Endothelial cell of umbilical vein (primary cell): ENCODE data around the gene TAS1R2. TPM values are rescaled to one million over a fixed set of nuclear protein-coding genes. Genes with fewer than 3 reads are reported as not detected.

Experiments used
- BruUV-seq: library from RNA; stranded (reverse); fragments of 400-500 nt; replicated peaks from 2 replicates; lab custom pipeline; 2021; lab: Mats Ljungman, UMichigan
- CTCF ChIA-PET: fragments of 300-600, 350-600 bp; sonication (Branson Sonifier 250); formaldehyde crosslinking; loops from one replicate; lab custom pipeline; 2021; ENCODE audit warnings: antibody characterized with exemption, inconsistent platforms; lab: Charles Lee
- POLR2A ChIA-PET: fragments of 300-600, 350-600 bp; sonication (Branson Sonifier 250); formaldehyde crosslinking; loops from one replicate; lab custom pipeline; 2021; ENCODE audit warnings: antibody characterized with exemption, inconsistent platforms; lab: Charles Lee
- DNase-seq: peaks from one replicate; pipeline ENCODE4 v3.0.0-alpha.2; 2011; ENCODE audit warnings: low read depth, low spot score
- FAIRE-seq: peaks from 2 replicates; lab custom pipeline; 2011; peaks lifted over from hg19 to GRCh38; lab: Jason Lieb, UNC
- H2AFZ ChIP-seq: 2 replicates; pipeline ENCODE4 v1.6.0; 2012; ENCODE audit warnings: low read depth, low read length, control low read depth, inconsistent platforms
- H3K27ac ChIP-seq: 2 replicates; pipeline ENCODE4 v1.5.1; 2011; ENCODE audit warnings: low read depth, mild to moderate bottlenecking, control low read depth, low read length, moderate library complexity; ENCODE audit not compliant: insufficient read depth
- H3K27me3 ChIP-seq, 2 experiments: 2 replicates each; pipeline versions ENCODE4 v1.6.0 to v1.6.1; 2011; ENCODE audit warnings: low read length in 2 of 2, mixed read lengths in 1 of 2; ENCODE audit not compliant: control insufficient read depth in 2 of 2, insufficient read depth in 2 of 2
- H3K36me3 ChIP-seq, 2 experiments: 2 replicates in 1 of 2; 3 replicates in 1 of 2; pipeline ENCODE4 v1.5.1; 2011; ENCODE audit warnings: low read length in 2 of 2, mild to moderate bottlenecking in 1 of 2, moderate library complexity in 1 of 2; ENCODE audit not compliant: control insufficient read depth in 2 of 2, insufficient read depth in 2 of 2; ENCODE audit errors: extremely low read depth in 1 of 2
- H3K4me1 ChIP-seq: 3 replicates; pipeline ENCODE4 v1.5.1; 2011; ENCODE audit warnings: mild to moderate bottlenecking, low read length; ENCODE audit not compliant: control insufficient read depth, insufficient read depth; ENCODE audit errors: extremely low read depth
- H3K4me2 ChIP-seq: 2 replicates; pipeline ENCODE4 v1.6.1; 2011; ENCODE audit warnings: low read length, control low read depth, mixed read lengths; ENCODE audit not compliant: insufficient read depth
- H3K4me3 ChIP-seq, 3 experiments: fragments of 200-600 bp in 1 of 3; sonication (generic), shearing (Covaris generic) in 1 of 3; replicated peaks in 1 of 3; 2 replicates each; pipeline ENCODE4 v1.5.1; 2011 to 2016; ENCODE audit warnings: control low read depth in 3 of 3, low read length in 3 of 3, mild to moderate bottlenecking in 2 of 3, inconsistent platforms in 1 of 3, low read depth in 1 of 3, moderate library complexity in 1 of 3; ENCODE audit not compliant: insufficient read depth in 1 of 3
- H3K79me2 ChIP-seq: 2 replicates; pipeline ENCODE4 v1.6.0; 2012; ENCODE audit warnings: low read length, inconsistent platforms; ENCODE audit not compliant: control insufficient read depth, insufficient read depth
- H3K9ac ChIP-seq: replicated peaks from 2 replicates; pipeline ENCODE3; 2011; ENCODE audit warnings: low read length, control low read depth; ENCODE audit not compliant: insufficient read depth; ENCODE audit errors: extremely low read depth
- H3K9me1 ChIP-seq: replicated peaks from 3 replicates; pipeline ENCODE4 v1.6.0; 2011; ENCODE audit warnings: mild to moderate bottlenecking, low read length; ENCODE audit not compliant: control insufficient read depth, insufficient read depth; ENCODE audit errors: extremely low read depth
- H3K9me3 ChIP-seq: replicated peaks from 2 replicates; pipeline ENCODE4 v1.5.1; 2012; ENCODE audit warnings: low read length, inconsistent platforms; ENCODE audit not compliant: control insufficient read depth, insufficient read depth
- H4K20me1 ChIP-seq: replicated peaks from 2 replicates; pipeline ENCODE3; 2011; ENCODE audit warnings: mild to moderate bottlenecking, low read length; ENCODE audit not compliant: control insufficient read depth, insufficient read depth; ENCODE audit errors: extremely low read depth
- EZH2 ChIP-seq: IDR thresholded peaks from 2 replicates; pipeline ENCODE4 v1.6.1; 2012; ENCODE audit warnings: borderline replicate concordance, low read depth, mild to moderate bottlenecking, moderate library complexity, low read length, inconsistent platforms; ENCODE audit not compliant: severe bottlenecking
- FOS ChIP-seq: IDR thresholded peaks from 2 replicates; pipeline ENCODE4 v1.6.1; 2011; ENCODE audit warnings: mild to moderate bottlenecking, low read length, moderate library complexity, borderline replicate concordance; ENCODE audit not compliant: insufficient read depth
- GATA2 ChIP-seq: IDR thresholded peaks from 2 replicates; pipeline ENCODE4 v1.7.0; 2011; ENCODE audit warnings: low read depth, mild to moderate bottlenecking, moderate library complexity, mixed read lengths, low read length; ENCODE audit not compliant: insufficient read length, insufficient read depth
- JUN ChIP-seq: IDR thresholded peaks from 2 replicates; pipeline ENCODE4 v1.6.1; 2011; ENCODE audit warnings: borderline replicate concordance, low read depth; ENCODE audit not compliant: insufficient read length, insufficient read depth
- MYC ChIP-seq: IDR thresholded peaks from one replicate; pipeline ENCODE4 v1.6.1; 2011; ENCODE audit warnings: mild to moderate bottlenecking, low read depth, low read length
- POLR2A ChIP-seq: IDR thresholded peaks from 2 replicates; pipeline ENCODE4 v1.6.1; 2012; ENCODE audit warnings: low read depth, mild to moderate bottlenecking, control low read depth, low read length
- POLR2AphosphoS5 ChIP-seq: IDR thresholded peaks from 2 replicates; pipeline ENCODE4 v1.6.1; 2012; ENCODE audit warnings: low read depth, mild to moderate bottlenecking, control low read depth, low read length, moderate library complexity; ENCODE audit not compliant: insufficient read depth
- dilution Hi-C: fragments of 300-500 bp; cut with MboI; formaldehyde crosslinking; loops from one replicate; pipeline ENCODE4 v1.15.0; 2019; ENCODE audit warnings: low sequenced_read_pairs; ENCODE audit not compliant: extremely low pct_ligation_motif_present
- intact Hi-C: fragments of 100-400 bp; cut with micrococcal nuclease; formaldehyde crosslinking; loops from one replicate; pipeline ENCODE4 v1.10.0; 2022
- polyA plus RNA-seq, 4 experiments: library from polyadenylated mRNA; depleted of rRNA in 3 of 4; stranded (reverse) in 3 of 4; unstranded in 1 of 4; fragments of >200 nt; gene quantifications; 2 replicates each; pipeline versions ENCODE4 v1.2.1 to v1.2.3, GENCODE V29; 2011 to 2012; ENCODE audit warnings: missing spikeins in 1 of 4
- total RNA-seq: library from RNA; stranded (reverse); gene quantifications from 2 replicates; pipeline ENCODE4 v1.2.3, GENCODE V29; 2021
- TF ChIP-seq, protein P1 (sequence below): IDR thresholded peaks from 2 replicates; pipeline ENCODE4 v1.6.1; 2011; ENCODE audit not compliant: insufficient read depth, insufficient read length
- TF ChIP-seq, protein P2 (sequence below), 2 donors: IDR thresholded peaks; 1 replicate in 1 of 2; 2 replicates in 1 of 2; pipeline ENCODE4 v1.5.1; 2011; ENCODE audit warnings: low read length in 2 of 2, mild to moderate bottlenecking in 2 of 2, moderate library complexity in 2 of 2, control low read depth in 1 of 2, inconsistent platforms in 1 of 2, low read depth in 1 of 2; ENCODE audit not compliant: insufficient read depth in 1 of 2; ENCODE audit errors: extremely low read depth in 1 of 2

TAS1R2 gene
- total and polyA plus RNA-seq, 2 donors (not counting 3 experiments of a cell fraction or from before 2014, with no cell fraction given) = not detected

DNA sequence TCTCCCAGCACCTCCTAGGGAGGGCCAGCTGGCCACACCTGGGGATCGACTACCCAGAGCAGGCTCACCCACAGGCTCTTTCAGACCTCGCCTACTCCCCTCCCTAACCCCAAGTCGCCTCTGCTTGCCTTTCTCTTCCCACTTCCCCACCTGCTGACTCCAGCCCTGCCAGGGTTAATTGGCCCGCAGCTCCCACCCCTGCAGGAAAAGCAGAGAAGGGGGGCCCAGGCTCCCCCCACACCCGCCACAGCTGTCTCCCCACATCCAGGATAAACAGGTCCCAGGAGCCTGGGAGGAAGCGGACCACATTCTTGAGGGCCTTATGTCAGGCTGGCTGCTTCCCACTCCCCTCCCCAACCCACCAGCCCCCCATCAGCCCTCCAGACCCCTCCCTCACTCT, 45.0 kb downstream of the TAS1R2 start:
- Histone ChIP-seq H3K36me3 (no peaks in the 10 kb centered on the region), H4K20me1 (no peaks in the 10 kb centered on the region), H2AFZ (no peak overlapping the region), H3K4me2 (no peak overlapping the region), H3K9ac (no peak overlapping the region), H3K79me2 (no peaks in the 10 kb centered on the region), H3K27ac (no peak overlapping the region), H3K9me3 (no peaks in the 10 kb centered on the region), H3K27me3 (peaks cover 3% of the 10 kb centered on the region in 2 experiments), H3K9me1 (no peaks in the 10 kb centered on the region), H3K4me3 (no peak overlapping the region), H3K4me1 (no peaks in the 10 kb centered on the region)
- FAIRE-seq (no peak), DNase-seq (no peak)
- ChIA-PET POLR2A (no interaction called here), CTCF (interaction anchor here (0.9 to 11.0 kb wide), 2 partner anchors 217 to 239 kb away, joined by 3 to 206 read pairs; no protein-coding TSS in a partner anchor)
- BruUV-seq = no TSS peak
- intact Hi-C loops = no loop called here
- dilution Hi-C loops = no loop called here
- TF ChIP-seq FOS = no peak
- TF ChIP-seq, protein P1, sequence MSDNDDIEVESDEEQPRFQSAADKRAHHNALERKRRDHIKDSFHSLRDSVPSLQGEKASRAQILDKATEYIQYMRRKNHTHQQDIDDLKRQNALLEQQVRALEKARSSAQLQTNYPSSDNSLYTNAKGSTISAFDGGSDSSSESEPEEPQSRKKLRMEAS = no peak
- no peak for TF ChIP-seq JUN
- no peak for TF ChIP-seq EZH2
- no peak for TF ChIP-seq POLR2AphosphoS5
- TF ChIP-seq, protein P2, sequence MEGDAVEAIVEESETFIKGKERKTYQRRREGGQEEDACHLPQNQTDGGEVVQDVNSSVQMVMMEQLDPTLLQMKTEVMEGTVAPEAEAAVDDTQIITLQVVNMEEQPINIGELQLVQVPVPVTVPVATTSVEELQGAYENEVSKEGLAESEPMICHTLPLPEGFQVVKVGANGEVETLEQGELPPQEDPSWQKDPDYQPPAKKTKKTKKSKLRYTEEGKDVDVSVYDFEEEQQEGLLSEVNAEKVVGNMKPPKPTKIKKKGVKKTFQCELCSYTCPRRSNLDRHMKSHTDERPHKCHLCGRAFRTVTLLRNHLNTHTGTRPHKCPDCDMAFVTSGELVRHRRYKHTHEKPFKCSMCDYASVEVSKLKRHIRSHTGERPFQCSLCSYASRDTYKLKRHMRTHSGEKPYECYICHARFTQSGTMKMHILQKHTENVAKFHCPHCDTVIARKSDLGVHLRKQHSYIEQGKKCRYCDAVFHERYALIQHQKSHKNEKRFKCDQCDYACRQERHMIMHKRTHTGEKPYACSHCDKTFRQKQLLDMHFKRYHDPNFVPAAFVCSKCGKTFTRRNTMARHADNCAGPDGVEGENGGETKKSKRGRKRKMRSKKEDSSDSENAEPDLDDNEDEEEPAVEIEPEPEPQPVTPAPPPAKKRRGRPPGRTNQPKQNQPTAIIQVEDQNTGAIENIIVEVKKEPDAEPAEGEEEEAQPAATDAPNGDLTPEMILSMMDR (IDR thresholded peaks at IDR 0.05; ENCODE audit: extremely low read depth in 1 of 2, insufficient read depth in 1 of 2, low read depth in 1 of 2, low read length in 2 of 2) = no peak
- no peak for TF ChIP-seq MYC
- no peak for TF ChIP-seq GATA2
- TF ChIP-seq POLR2A = no peak
